Astrocyte (in vitro differentiated cells and primary cell): ENCODE measurements around the gene NEB. TPM values are rescaled to one million over a fixed set of nuclear protein-coding genes. Genes with fewer than 3 reads are reported as not detected.
A peak's percentile ranks its signal among the peaks of the same experiment; 100 is the strongest.

Experiments used
- DNase-seq: peaks from one replicate; pipeline ENCODE4 v3.0.0-alpha.2; 2010; ENCODE audit warnings: low read depth
- FAIRE-seq: peaks from 2 replicates; lab custom pipeline; 2011; peaks lifted over from hg19 to GRCh38; lab: Jason Lieb, UNC
- H2AFZ ChIP-seq: 2 replicates; pipeline ENCODE4 v1.6.0; 2012; ENCODE audit warnings: low read depth, low read length, inconsistent platforms
- H3K27ac ChIP-seq: 2 replicates; pipeline ENCODE4 v1.5.1; 2011; ENCODE audit warnings: low read depth, low read length, inconsistent platforms
- H3K27me3 ChIP-seq: 2 replicates; pipeline ENCODE4 v1.6.0; 2011; ENCODE audit warnings: low read length, inconsistent platforms; ENCODE audit not compliant: insufficient read depth
- H3K36me3 ChIP-seq: 2 replicates; pipeline ENCODE4 v1.5.1; 2011; ENCODE audit warnings: low read length, inconsistent platforms; ENCODE audit not compliant: insufficient read depth
- H3K4me1 ChIP-seq: 2 replicates; pipeline ENCODE4 v1.5.1; 2011; ENCODE audit warnings: low read length, inconsistent platforms; ENCODE audit not compliant: insufficient read depth
- H3K4me2 ChIP-seq: 2 replicates; pipeline ENCODE4 v1.6.0; 2012; ENCODE audit warnings: low read length, inconsistent platforms
- H3K4me3 ChIP-seq: 2 replicates; pipeline ENCODE4 v1.5.1; 2011; ENCODE audit warnings: low read depth, mild to moderate bottlenecking, low read length, inconsistent platforms; ENCODE audit not compliant: insufficient read depth
- H3K79me2 ChIP-seq: 2 replicates; pipeline ENCODE4 v1.6.0; 2012; ENCODE audit warnings: mild to moderate bottlenecking, low read length, inconsistent platforms; ENCODE audit not compliant: insufficient read depth
- H3K9ac ChIP-seq: 2 replicates; pipeline ENCODE4 v1.6.0; 2012; ENCODE audit warnings: mild to moderate bottlenecking, low read length, inconsistent platforms
- H3K9me3 ChIP-seq: 2 replicates; pipeline ENCODE4 v1.5.1; 2012; ENCODE audit warnings: low read depth, mild to moderate bottlenecking, low read length, inconsistent platforms; ENCODE audit not compliant: insufficient read depth
- H4K20me1 ChIP-seq: 2 replicates; pipeline ENCODE4 v1.6.0; 2012; ENCODE audit warnings: low read length, inconsistent platforms; ENCODE audit not compliant: insufficient read depth
- H3K27ac Mint-ChIP-seq: one replicate; pipeline ENCODE4 v1.8.0; 2021; ENCODE audit warnings: mild to moderate bottlenecking, mixed read lengths; ENCODE audit not compliant: unreplicated experiment
- H3K27me3 Mint-ChIP-seq: one replicate; pipeline ENCODE4 v1.8.0; 2021; ENCODE audit warnings: low read depth, mixed read lengths; ENCODE audit not compliant: unreplicated experiment
- H3K36me3 Mint-ChIP-seq: one replicate; pipeline ENCODE4 v1.8.0; 2021; ENCODE audit warnings: low read depth, mixed read lengths; ENCODE audit not compliant: unreplicated experiment
- H3K4me1 Mint-ChIP-seq: one replicate; pipeline ENCODE4 v1.8.0; 2021; ENCODE audit warnings: low read depth, mixed read lengths; ENCODE audit not compliant: unreplicated experiment
- H3K4me3 Mint-ChIP-seq: one replicate; pipeline ENCODE4 v1.8.0; 2021; ENCODE audit warnings: mild to moderate bottlenecking, moderate library complexity, mixed read lengths; ENCODE audit not compliant: unreplicated experiment
- H3K9me3 Mint-ChIP-seq: one replicate; pipeline ENCODE4 v1.8.0; 2021; ENCODE audit warnings: mild to moderate bottlenecking, mixed read lengths; ENCODE audit not compliant: unreplicated experiment
- EZH2 ChIP-seq: IDR thresholded peaks from 2 replicates; pipeline ENCODE4 v1.6.1; 2012; ENCODE audit warnings: mild to moderate bottlenecking, low read length, inconsistent platforms; ENCODE audit not compliant: insufficient read depth
- total RNA-seq: library from RNA; stranded (reverse); gene quantifications from 2 replicates; pipeline ENCODE4 v1.2.1, GENCODE V29; 2021
- TF ChIP-seq, protein P1 (sequence below): IDR thresholded peaks from 2 replicates; pipeline ENCODE4 v1.5.1; 2011; ENCODE audit warnings: low read depth, mild to moderate bottlenecking, inconsistent platforms, low read length, moderate library complexity; ENCODE audit not compliant: insufficient read depth

Gene NEB
- total RNA-seq, 1 donor from 2014 or later, result 0.82 TPM

DNA sequence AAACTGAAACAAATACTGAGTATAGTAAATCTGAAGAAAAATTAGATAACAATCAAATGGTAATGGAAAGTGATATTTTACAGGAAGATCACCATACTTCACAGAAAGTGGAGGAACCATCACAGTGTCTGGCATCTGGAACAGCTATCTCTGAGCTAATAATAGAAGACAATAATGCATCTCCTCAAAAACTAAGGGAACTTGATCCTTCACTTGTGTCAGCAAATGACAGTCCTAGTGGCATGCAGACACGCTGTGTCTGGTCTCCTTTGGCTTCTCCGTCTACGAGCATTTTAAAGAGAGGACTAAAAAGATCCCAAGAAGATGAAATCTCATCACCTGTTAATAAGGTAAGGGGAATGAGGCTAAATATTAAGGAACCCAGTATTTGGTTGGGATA is 268.5 kb downstream of the NEB start:
- no peak overlapping the region for H3K4me2 ChIP-seq
- no peaks in the 10 kb centered on the region for H3K9me3 Mint-ChIP-seq
- no peaks in the 10 kb centered on the region for H3K4me1 ChIP-seq
- H3K4me1 Mint-ChIP-seq, result no peaks in the 10 kb centered on the region
- H3K9ac ChIP-seq, result no peak overlapping the region
- no peak overlapping the region for H3K4me3 Mint-ChIP-seq
- TF ChIP-seq, protein P1, sequence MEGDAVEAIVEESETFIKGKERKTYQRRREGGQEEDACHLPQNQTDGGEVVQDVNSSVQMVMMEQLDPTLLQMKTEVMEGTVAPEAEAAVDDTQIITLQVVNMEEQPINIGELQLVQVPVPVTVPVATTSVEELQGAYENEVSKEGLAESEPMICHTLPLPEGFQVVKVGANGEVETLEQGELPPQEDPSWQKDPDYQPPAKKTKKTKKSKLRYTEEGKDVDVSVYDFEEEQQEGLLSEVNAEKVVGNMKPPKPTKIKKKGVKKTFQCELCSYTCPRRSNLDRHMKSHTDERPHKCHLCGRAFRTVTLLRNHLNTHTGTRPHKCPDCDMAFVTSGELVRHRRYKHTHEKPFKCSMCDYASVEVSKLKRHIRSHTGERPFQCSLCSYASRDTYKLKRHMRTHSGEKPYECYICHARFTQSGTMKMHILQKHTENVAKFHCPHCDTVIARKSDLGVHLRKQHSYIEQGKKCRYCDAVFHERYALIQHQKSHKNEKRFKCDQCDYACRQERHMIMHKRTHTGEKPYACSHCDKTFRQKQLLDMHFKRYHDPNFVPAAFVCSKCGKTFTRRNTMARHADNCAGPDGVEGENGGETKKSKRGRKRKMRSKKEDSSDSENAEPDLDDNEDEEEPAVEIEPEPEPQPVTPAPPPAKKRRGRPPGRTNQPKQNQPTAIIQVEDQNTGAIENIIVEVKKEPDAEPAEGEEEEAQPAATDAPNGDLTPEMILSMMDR, result no peak
- no peak for TF ChIP-seq EZH2
- H4K20me1 ChIP-seq, result peaks cover 4% of the 10 kb centered on the region
- DNase-seq, result no peak
- no peak overlapping the region for H3K4me3 ChIP-seq
- H3K36me3 Mint-ChIP-seq, result peaks cover 21% of the 10 kb centered on the region
- no peak overlapping the region for H2AFZ ChIP-seq
- no peaks in the 10 kb centered on the region for H3K9me3 ChIP-seq
- no peaks in the 10 kb centered on the region for H3K79me2 ChIP-seq
- no peak overlapping the region for H3K27ac Mint-ChIP-seq
- no peak for FAIRE-seq
- no peaks in the 10 kb centered on the region for H3K27me3 Mint-ChIP-seq
- H3K27ac ChIP-seq, result no peak overlapping the region
- H3K36me3 ChIP-seq, result peaks cover 67% of the 10 kb centered on the region
- no peaks in the 10 kb centered on the region for H3K27me3 ChIP-seq

DNA sequence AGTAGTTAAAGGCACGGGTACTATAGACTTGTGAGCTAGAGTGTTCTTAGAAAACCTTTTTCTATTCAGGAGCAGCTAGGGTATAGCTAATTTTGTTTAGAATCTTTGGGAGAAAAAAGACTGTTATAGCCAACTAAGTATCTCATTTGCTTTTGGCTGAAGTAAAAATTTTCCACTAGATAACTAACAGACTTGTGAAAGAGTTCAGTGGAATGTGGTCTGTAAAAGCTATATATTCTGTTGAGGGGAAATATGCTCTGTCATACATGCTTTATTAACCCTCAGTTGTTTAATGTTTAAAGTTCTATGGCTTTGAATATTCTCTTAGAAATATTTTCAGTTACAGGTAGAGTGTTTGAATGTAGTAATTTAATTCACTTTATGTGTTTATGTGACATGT is 274.9 kb downstream of the NEB start:
- DNase-seq (peak; percentile 18), FAIRE-seq (no peak)
- Histone ChIP-seq H2AFZ (no peak overlapping the region), H3K4me1 (no peaks in the 10 kb centered on the region), H3K4me3 (no peak overlapping the region), H3K79me2 (no peaks in the 10 kb centered on the region), H3K36me3 (peaks cover 28% of the 10 kb centered on the region), H3K9ac (no peak overlapping the region), H3K27ac (no peak overlapping the region), H3K4me2 (no peak overlapping the region), H3K27me3 (no peaks in the 10 kb centered on the region), H3K9me3 (no peaks in the 10 kb centered on the region), H4K20me1 (no peaks in the 10 kb centered on the region)
- Mint-ChIP-seq H3K9me3 (no peaks in the 10 kb centered on the region), H3K27ac (no peak overlapping the region), H3K27me3 (no peaks in the 10 kb centered on the region), H3K36me3 (peaks cover 6% of the 10 kb centered on the region), H3K4me1 (peaks cover 10% of the 10 kb centered on the region), H3K4me3 (no peak overlapping the region)
- TF ChIP-seq, protein P1, result no peak
- TF ChIP-seq EZH2, result no peak

DNA sequence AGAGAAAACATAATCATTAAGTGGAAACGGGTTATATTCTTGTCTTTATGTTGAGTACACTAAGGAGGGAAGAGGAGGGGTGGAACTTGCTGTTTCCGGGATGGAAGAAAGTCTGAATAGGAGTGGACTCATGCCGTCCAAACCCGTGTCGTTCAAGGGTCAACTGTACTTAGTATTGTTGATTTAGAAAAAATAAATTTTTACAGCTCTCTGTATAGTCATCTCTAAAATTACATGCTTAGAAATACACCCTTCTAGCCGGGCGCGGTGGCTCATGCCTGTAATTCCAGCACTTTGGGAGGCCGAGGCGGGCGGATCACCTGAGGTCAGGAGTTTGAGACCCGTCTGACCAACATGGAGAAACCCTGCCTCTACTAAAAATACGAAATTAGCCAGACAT is 295.1 kb downstream of the NEB start:
- no peak overlapping the region for H3K4me3 ChIP-seq
- H3K27me3 ChIP-seq, result no peaks in the 10 kb centered on the region
- H3K27ac Mint-ChIP-seq, result no peak overlapping the region
- no peak for FAIRE-seq
- H3K9me3 ChIP-seq, result no peaks in the 10 kb centered on the region
- H3K4me1 ChIP-seq, result no peaks in the 10 kb centered on the region
- no peak overlapping the region for H3K27ac ChIP-seq
- no peak for DNase-seq
- H3K36me3 Mint-ChIP-seq, result peaks cover 3% of the 10 kb centered on the region
- no peaks in the 10 kb centered on the region for H3K9me3 Mint-ChIP-seq
- H3K4me3 Mint-ChIP-seq, result no peak overlapping the region
- H3K27me3 Mint-ChIP-seq, result no peaks in the 10 kb centered on the region
- no peaks in the 10 kb centered on the region for H3K79me2 ChIP-seq
- peaks cover 41% of the 10 kb centered on the region for H3K36me3 ChIP-seq
- no peak for TF ChIP-seq EZH2
- TF ChIP-seq, protein P1, result no peak
- no peak overlapping the region for H3K9ac ChIP-seq
- H4K20me1 ChIP-seq, result no peaks in the 10 kb centered on the region
- no peak overlapping the region for H2AFZ ChIP-seq
- H3K4me2 ChIP-seq, result no peak overlapping the region
- H3K4me1 Mint-ChIP-seq, result no peaks in the 10 kb centered on the region
